ENCODE measurements around the gene ARRB1. TPM values are rescaled to one million over a fixed set of nuclear protein-coding genes. Genes with fewer than 3 reads are reported as not detected.
A peak's percentile ranks its signal among the peaks of the same experiment; 100 is the strongest.

The ARRB1 gene
- total and polyA plus RNA-seq, 9 of the 15 experiments (the other 6 are each of a cell fraction or from before 2014, with no cell fraction given): 6.6 to 45.4 (median 28.5) TPM

- TF ChIP-seq MLX (CRISPR knock-in tag; conservative IDR thresholded peaks at IDR 0.05): no peak
Measured at GRCh38 chr11:75349521-75350116, 1.8 kb downstream of the ARRB1 start (continued).

GRCh38 chr11:75347781-75348566 is 3.5 kb downstream of the ARRB1 start:
- peak in 2 of 4 experiments; percentile 26 to 51 for DNase-seq (ENCODE audit: extremely low read depth in 1 of 4, low spot score in 3 of 4)
- Histone ChIP-seq H2AFZ (ENCODE audit: low read depth, low read length) (no peak overlapping the region), H3K36me3 (ENCODE audit: control insufficient read depth, insufficient read depth, low read length) (peaks cover 26% of the 10 kb centered on the region; the same call in 1 of the 3 replicates), H3K9me3 (replicated peaks; ENCODE audit: control insufficient read depth, insufficient read depth, low read depth, low read length) (no peaks in the 10 kb centered on the region), H4K20me1 (replicated peaks; ENCODE audit: control insufficient read depth, insufficient read depth, low read length) (peaks cover 11% of the 10 kb centered on the region), H3K4me3 (no peak overlapping the region), H3K79me2 (ENCODE audit: control insufficient read depth, insufficient read depth, low read length) (peaks cover 71% of the 10 kb centered on the region), H3K9ac (ENCODE audit: insufficient read depth in 1 of 2, low read depth in 2 of 2, low read length in 2 of 2) (peak overlapping the region in 1 of 2 experiments; percentile 26; a peak in 1 of 4 replicates), H3K27ac (ENCODE audit: extremely low read depth, low read depth, low read length) (peak overlapping the region; percentile 13; the same call in 1 of the 3 replicates), H3K27me3 (ENCODE audit: control insufficient read depth in 2 of 2, insufficient read depth in 2 of 2, low read length in 2 of 2) (no peaks in the 10 kb centered on the region), H3K4me2 (ENCODE audit: insufficient read depth, low read length) (peak overlapping the region; percentile 33; the same call in 1 of the 2 replicates), H3K9me1 (ENCODE audit: control insufficient read depth, insufficient read depth, low read length) (no peaks in the 10 kb centered on the region), H3K4me1 (replicated peaks in 1 of 2; ENCODE audit: control insufficient read depth in 2 of 2, insufficient read depth in 2 of 2, low read length in 2 of 2) (peaks cover 60 to 80% of the 10 kb centered on the region in 2 experiments)
- ChIA-PET POLR2A (interaction anchor here (0.5 to 1.1 kb wide), 5 partner anchors 8 to 122 kb away, joined by 3 to 5 read pairs (median 4); no protein-coding TSS in a partner anchor), CTCF (ENCODE audit: low intra/inter-chr PET ratio) (no interaction called here)
- ATAC-seq: no peak
- in situ Hi-C loops (cut with MboI): no loop called here
- WGBS (ENCODE audit: insufficient coverage, low coverage, missing lambda C conversion rate): 33% methylated on average over 8 of the region's 8 CpGs
- intact Hi-C loops (cut with micrococcal nuclease): no loop called here
- BruUV-seq (replicated peaks): no TSS peak
- no peak for FAIRE-seq
- TF ChIP-seq ZNF253 (CRISPR knock-in tag; conservative IDR thresholded peaks at IDR 0.05): no peak
- TF ChIP-seq TCF3 (CRISPR knock-in tag; IDR thresholded peaks at IDR 0.05): peak; percentile 43
- peak; percentile 27 for TF ChIP-seq CBFA2T3 (IDR thresholded peaks at IDR 0.05)
- no peak for TF ChIP-seq MYC (IDR thresholded peaks at IDR 0.05; ENCODE audit: low read depth, low read length)
- TF ChIP-seq MYC (CRISPR knock-in tag; IDR thresholded peaks at IDR 0.05; ENCODE audit: borderline replicate concordance, low read depth): no peak
- TF ChIP-seq HDAC1 (IDR thresholded peaks at IDR 0.05): 0 out of 4 replicates have a peak, but pooled peaks of 1 of the 2 experiments have one; percentile 33
- TF ChIP-seq SMAD4 (CRISPR knock-in tag; conservative IDR thresholded peaks at IDR 0.05): peak; percentile 23; the same call in 1 of the 2 replicates
- 0 out of 2 replicates have a peak, but pooled peaks have one; percentile 38 for TF ChIP-seq DMBX1 (CRISPR knock-in tag; IDR thresholded peaks at IDR 0.05; ENCODE audit: borderline replicate concordance)
- TF ChIP-seq BCOR (IDR thresholded peaks at IDR 0.05): no peak
- TF ChIP-seq EZH2 (IDR thresholded peaks at IDR 0.05; ENCODE audit: borderline replicate concordance, low read depth, low read length): no peak
- no peak for TF ChIP-seq SIN3A (IDR thresholded peaks at IDR 0.05; ENCODE audit: borderline replicate concordance in 2 of 2, control insufficient read depth in 1 of 2, low read depth in 2 of 2, low read length in 2 of 2)
- TF ChIP-seq NFIC (IDR thresholded peaks at IDR 0.05): peak; percentile 81
- no peak for TF ChIP-seq TCFL5 (CRISPR knock-in tag; conservative IDR thresholded peaks at IDR 0.05)
- TF ChIP-seq CXXC5 (CRISPR knock-in tag; IDR thresholded peaks at IDR 0.05): peak; percentile 12; the same call in 1 of the 2 replicates
- no peak for TF ChIP-seq MEIS2 (IDR thresholded peaks at IDR 0.05; ENCODE audit: partially characterized antibody)
- TF ChIP-seq ZBTB9 (CRISPR knock-in tag; IDR thresholded peaks at IDR 0.05): 0 out of 2 replicates have a peak, but pooled peaks have one; percentile 43
- no peak for TF ChIP-seq ZNF175 (CRISPR knock-in tag; IDR thresholded peaks at IDR 0.05; ENCODE audit: low read depth)
